ENCODE results near the gene LIN9. TPM values are rescaled to one million over a fixed set of nuclear protein-coding genes. Genes with fewer than 3 reads are reported as not detected.

Gene LIN9
- total RNA-seq, 2 donors from 2014 or later, result 5.5 to 10.3 TPM

DNA sequence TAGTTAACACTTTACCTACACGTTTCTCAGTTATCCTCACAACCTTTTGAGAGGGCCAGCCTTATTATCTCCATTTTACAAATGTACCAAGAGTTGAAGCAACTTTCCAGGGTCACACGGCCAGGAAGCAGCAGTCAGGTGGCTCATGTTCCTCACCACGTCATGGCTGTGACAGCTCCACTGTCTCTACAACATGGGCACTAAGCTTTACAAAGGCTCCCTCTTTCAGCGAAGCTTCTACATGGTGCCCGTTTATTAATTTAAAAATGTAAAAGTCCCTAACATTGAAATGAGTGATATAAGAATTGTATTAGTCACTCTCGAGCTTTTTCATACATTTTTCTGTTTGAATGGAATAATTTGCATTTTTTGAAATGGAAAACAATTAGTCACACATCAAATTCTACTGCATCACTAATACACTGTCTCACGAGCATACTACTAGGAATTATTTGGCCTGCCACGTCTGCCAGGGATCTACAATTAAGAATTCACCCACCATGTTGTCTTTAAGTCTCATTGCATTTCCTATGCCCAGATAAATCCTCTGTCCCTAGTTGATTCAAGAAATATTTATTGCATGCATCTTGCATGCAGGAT, 28.4 kb upstream of the LIN9 start:
- H3K4me3 Mint-ChIP-seq, result peak overlapping the region; percentile 58
- ATAC-seq (replicated peaks), result peak; percentile 74
- H3K9me3 Mint-ChIP-seq, result peaks cover 4% of the 10 kb centered on the region
- H3K36me3 Mint-ChIP-seq (ENCODE audit: low read depth), result no peaks in the 10 kb centered on the region
- peaks cover 18% of the 10 kb centered on the region for H3K4me1 Mint-ChIP-seq
- peaks cover 6% of the 10 kb centered on the region for H3K27me3 Mint-ChIP-seq
- H3K27ac Mint-ChIP-seq, result peak overlapping the region; percentile 84

- peaks cover 5% of the 10 kb centered on the region for H3K27me3 Mint-ChIP-seq
- peaks cover 18% of the 10 kb centered on the region for H3K4me1 Mint-ChIP-seq
- H3K36me3 Mint-ChIP-seq (ENCODE audit: low read depth), result no peaks in the 10 kb centered on the region
- no peak overlapping the region for H3K4me3 Mint-ChIP-seq
- no peak for ATAC-seq (replicated peaks)
- peaks cover 3% of the 10 kb centered on the region for H3K9me3 Mint-ChIP-seq
- no peak overlapping the region for H3K27ac Mint-ChIP-seq
These were observed 26.7 kb upstream of the LIN9 start for GRCh38 chr1:226335661-226336060.

- H3K27ac Mint-ChIP-seq, result no peak overlapping the region
- no peak for ATAC-seq (replicated peaks)
These were observed 24.0 kb upstream of the LIN9 start for GRCh38 chr1:226332947-226333346.

DNA sequence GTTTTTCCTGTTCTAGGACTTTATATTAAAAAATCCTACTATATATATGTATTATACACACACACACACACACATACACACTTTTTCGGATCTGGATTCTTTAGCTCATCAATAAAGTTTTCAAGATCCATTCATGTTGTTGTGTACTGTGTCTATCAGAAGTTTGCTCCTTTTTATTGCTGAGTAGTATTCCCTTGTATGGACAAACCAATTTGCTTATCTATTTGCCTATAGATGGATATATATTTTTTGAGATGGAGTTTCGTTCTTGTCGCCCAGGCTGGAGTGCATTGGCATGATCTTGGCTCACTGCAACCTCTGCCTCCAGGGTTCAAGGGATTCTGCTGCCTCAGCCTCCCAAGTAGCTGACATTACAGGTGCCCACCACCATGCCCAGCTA, 20.3 kb upstream of the LIN9 start:
- ATAC-seq (replicated peaks), result no peak
- Mint-ChIP-seq H3K4me1 (peaks cover 5% of the 10 kb centered on the region), H3K9me3 (no peaks in the 10 kb centered on the region), H3K27ac (no peak overlapping the region), H3K27me3 (no peaks in the 10 kb centered on the region), H3K4me3 (no peak overlapping the region), H3K36me3 (ENCODE audit: low read depth) (no peaks in the 10 kb centered on the region)

More at GRCh38 chr1:226332947-226333346, 24.0 kb upstream of the LIN9 start:
- no peaks in the 10 kb centered on the region for H3K9me3 Mint-ChIP-seq
- no peaks in the 10 kb centered on the region for H3K27me3 Mint-ChIP-seq
- no peaks in the 10 kb centered on the region for H3K36me3 Mint-ChIP-seq (ENCODE audit: low read depth)
- H3K4me1 Mint-ChIP-seq, result peaks cover 16% of the 10 kb centered on the region
- peak overlapping the region; percentile 63 for H3K4me3 Mint-ChIP-seq

DNA sequence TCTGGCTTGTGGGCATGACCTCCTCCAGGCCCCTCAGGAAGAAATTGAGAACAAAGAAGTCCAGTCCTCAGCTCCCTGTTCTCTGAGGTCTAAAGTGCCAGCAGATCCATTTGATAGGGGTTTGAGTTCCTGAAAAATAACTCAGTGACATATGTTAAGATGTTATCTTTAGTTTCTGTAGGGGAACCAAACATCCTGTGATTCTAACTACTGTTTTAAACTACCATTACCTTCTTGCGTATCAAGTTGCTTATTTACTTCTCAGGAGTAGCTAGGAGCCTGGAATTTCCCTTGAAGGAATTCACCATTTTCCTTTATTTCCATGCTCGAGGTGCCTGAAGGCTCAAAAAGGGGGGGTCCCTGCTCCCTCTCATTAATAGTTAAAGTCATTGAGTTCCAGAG, 18.8 kb upstream of the LIN9 start:
- Mint-ChIP-seq H3K4me3 (no peak overlapping the region), H3K9me3 (no peaks in the 10 kb centered on the region), H3K27ac (no peak overlapping the region), H3K4me1 (no peaks in the 10 kb centered on the region), H3K27me3 (no peaks in the 10 kb centered on the region), H3K36me3 (ENCODE audit: low read depth) (no peaks in the 10 kb centered on the region)
- no peak for ATAC-seq (replicated peaks)

- ATAC-seq (replicated peaks), result no peak
- no peaks in the 10 kb centered on the region for H3K4me1 Mint-ChIP-seq
- H3K4me3 Mint-ChIP-seq, result no peak overlapping the region
- H3K36me3 Mint-ChIP-seq (ENCODE audit: low read depth), result no peaks in the 10 kb centered on the region
- H3K27me3 Mint-ChIP-seq, result peaks cover 4% of the 10 kb centered on the region
- no peak overlapping the region for H3K27ac Mint-ChIP-seq
- no peaks in the 10 kb centered on the region for H3K9me3 Mint-ChIP-seq
These were observed 16.2 kb upstream of the LIN9 start for GRCh38 chr1:226325178-226325577.

DNA sequence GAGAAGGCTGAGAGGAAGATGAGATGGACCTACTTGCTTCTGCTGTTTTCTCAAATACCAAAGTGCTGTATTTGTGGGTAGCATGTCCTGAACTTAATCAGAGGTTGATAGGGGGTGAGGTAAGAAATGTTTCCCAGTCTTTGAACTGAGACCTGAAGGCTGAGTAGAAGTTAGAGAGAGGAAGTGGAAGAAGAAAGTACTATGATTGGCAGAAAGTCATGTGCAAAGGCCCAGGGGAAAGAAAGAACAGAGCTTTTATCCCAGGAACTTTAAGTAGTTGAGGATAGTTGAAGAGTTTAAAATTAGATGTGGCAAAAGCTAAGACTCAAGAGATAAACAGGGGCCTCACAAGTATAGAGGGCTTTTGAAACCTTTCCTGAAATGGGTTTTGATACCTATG, 15.5 kb upstream of the LIN9 start:
- H3K27me3 Mint-ChIP-seq, result peaks cover 6% of the 10 kb centered on the region
- no peak for ATAC-seq (replicated peaks)

GRCh38 chr1:226322986-226323385, 14.0 kb upstream of the LIN9 start:
- no peak overlapping the region for H3K4me3 Mint-ChIP-seq
- no peaks in the 10 kb centered on the region for H3K9me3 Mint-ChIP-seq
- H3K27ac Mint-ChIP-seq, result no peak overlapping the region
- no peak for ATAC-seq (replicated peaks)
- peaks cover 6% of the 10 kb centered on the region for H3K27me3 Mint-ChIP-seq
- H3K36me3 Mint-ChIP-seq (ENCODE audit: low read depth), result no peaks in the 10 kb centered on the region
- H3K4me1 Mint-ChIP-seq, result no peaks in the 10 kb centered on the region

More for the DNA sequence above, 15.5 kb upstream of the LIN9 start:
- Mint-ChIP-seq H3K9me3 (no peaks in the 10 kb centered on the region), H3K4me1 (no peaks in the 10 kb centered on the region), H3K4me3 (no peak overlapping the region), H3K27ac (no peak overlapping the region), H3K36me3 (ENCODE audit: low read depth) (no peaks in the 10 kb centered on the region)

GRCh38 chr1:226320930-226321329, 12.0 kb upstream of the LIN9 start:
- ATAC-seq (replicated peaks), result no peak
- Mint-ChIP-seq H3K27me3 (peaks cover 6% of the 10 kb centered on the region), H3K9me3 (no peaks in the 10 kb centered on the region), H3K4me3 (no peak overlapping the region), H3K27ac (no peak overlapping the region), H3K36me3 (ENCODE audit: low read depth) (no peaks in the 10 kb centered on the region), H3K4me1 (no peaks in the 10 kb centered on the region)

GRCh38 chr1:226318471-226318870, 9.5 kb upstream of the LIN9 start:
- ATAC-seq (replicated peaks), result no peak
- Mint-ChIP-seq H3K4me3 (no peak overlapping the region), H3K27me3 (peaks cover 6% of the 10 kb centered on the region), H3K4me1 (no peaks in the 10 kb centered on the region), H3K9me3 (no peaks in the 10 kb centered on the region), H3K36me3 (ENCODE audit: low read depth) (no peaks in the 10 kb centered on the region), H3K27ac (no peak overlapping the region)

GRCh38 chr1:226314055-226314454, 5.1 kb upstream of the LIN9 start:
- Mint-ChIP-seq H3K27me3 (peaks cover 12% of the 10 kb centered on the region), H3K4me1 (no peaks in the 10 kb centered on the region), H3K4me3 (no peak overlapping the region), H3K36me3 (ENCODE audit: low read depth) (no peaks in the 10 kb centered on the region), H3K27ac (no peak overlapping the region), H3K9me3 (no peaks in the 10 kb centered on the region)
- no peak for ATAC-seq (replicated peaks)

DNA sequence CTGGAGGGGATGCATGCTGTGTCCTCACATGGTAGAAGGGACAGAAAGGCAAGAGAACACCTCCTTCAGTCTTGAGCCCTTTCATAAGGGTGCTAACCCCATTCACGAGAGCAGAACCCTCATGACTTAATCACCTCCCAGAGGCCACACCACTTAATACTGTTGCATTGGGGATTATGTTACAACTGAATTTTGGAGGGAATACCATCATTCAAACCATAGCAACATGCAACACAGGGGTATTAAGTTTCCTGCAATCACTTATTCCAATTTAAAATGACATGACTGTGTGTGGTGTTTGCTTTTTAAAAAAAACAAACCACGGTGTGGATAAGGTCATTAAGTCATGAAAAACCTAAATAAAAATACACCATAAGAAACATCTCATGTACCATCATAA, 3.1 kb upstream of the LIN9 start:
- H3K27me3 Mint-ChIP-seq, result peaks cover 12% of the 10 kb centered on the region
- no peaks in the 10 kb centered on the region for H3K9me3 Mint-ChIP-seq
- no peaks in the 10 kb centered on the region for H3K36me3 Mint-ChIP-seq (ENCODE audit: low read depth)
- ATAC-seq (replicated peaks), result no peak
- H3K27ac Mint-ChIP-seq, result no peak overlapping the region
- no peak overlapping the region for H3K4me3 Mint-ChIP-seq
- no peaks in the 10 kb centered on the region for H3K4me1 Mint-ChIP-seq

DNA sequence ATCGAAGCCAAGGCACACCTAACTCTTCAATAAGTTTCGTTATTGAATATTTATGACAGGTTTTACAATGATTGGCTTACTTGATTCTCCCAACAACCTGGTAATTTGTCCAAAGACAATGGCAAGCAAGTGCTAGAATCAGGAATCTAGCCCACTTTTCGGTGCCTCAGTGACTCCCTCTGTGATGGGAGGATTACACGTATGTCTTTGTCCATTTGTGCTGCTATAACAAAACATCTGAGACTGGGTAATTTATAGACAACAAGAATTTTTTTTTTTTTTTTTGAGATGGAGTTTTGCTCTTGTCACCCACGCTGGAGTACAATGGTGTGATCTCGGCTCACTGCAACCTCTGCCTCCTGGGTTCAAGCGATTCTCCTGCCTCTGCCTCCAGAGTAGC, 2.4 kb upstream of the LIN9 start:
- no peaks in the 10 kb centered on the region for H3K36me3 Mint-ChIP-seq (ENCODE audit: low read depth)
- no peaks in the 10 kb centered on the region for H3K4me1 Mint-ChIP-seq
- H3K9me3 Mint-ChIP-seq, result no peaks in the 10 kb centered on the region
- no peak overlapping the region for H3K27ac Mint-ChIP-seq
- H3K27me3 Mint-ChIP-seq, result peaks cover 12% of the 10 kb centered on the region
- no peak for ATAC-seq (replicated peaks)
- no peak overlapping the region for H3K4me3 Mint-ChIP-seq

DNA sequence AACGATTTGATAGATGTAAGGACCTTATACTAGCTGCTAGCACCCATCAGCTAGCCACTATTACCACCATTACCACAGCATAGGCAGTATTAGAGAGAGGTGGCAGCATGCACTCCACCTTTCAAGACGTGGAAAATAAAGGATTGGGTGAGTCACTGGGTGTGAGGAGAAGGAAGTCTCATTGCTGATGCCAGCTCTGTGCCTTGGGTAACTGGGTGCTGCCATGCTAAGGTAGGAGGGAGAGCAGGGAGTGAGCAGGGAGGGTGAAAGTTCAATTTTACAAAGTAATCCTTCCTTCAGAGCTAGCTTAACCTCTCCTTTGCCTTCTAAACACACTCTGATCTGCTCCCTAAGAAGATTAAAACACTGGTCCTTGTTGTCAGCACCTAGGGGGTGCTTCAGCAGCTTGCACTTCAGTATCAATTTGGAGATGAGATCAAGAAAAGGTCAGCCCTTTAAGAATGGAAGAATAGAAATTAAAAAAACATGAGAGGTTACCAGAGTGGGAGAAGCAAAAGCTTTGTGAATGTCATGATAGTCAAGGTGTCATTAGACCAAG, 1.8 kb upstream of the LIN9 start:
- no peaks in the 10 kb centered on the region for H3K4me1 Mint-ChIP-seq
- ATAC-seq (replicated peaks), result no peak
- no peaks in the 10 kb centered on the region for H3K9me3 Mint-ChIP-seq
- H3K27me3 Mint-ChIP-seq, result peaks cover 12% of the 10 kb centered on the region
- no peak overlapping the region for H3K27ac Mint-ChIP-seq
- H3K36me3 Mint-ChIP-seq (ENCODE audit: low read depth), result no peaks in the 10 kb centered on the region
- H3K4me3 Mint-ChIP-seq, result peak overlapping the region; percentile 84

- no peak overlapping the region for H3K27ac Mint-ChIP-seq
- H3K36me3 Mint-ChIP-seq (ENCODE audit: low read depth), result no peaks in the 10 kb centered on the region
- peak overlapping the region; percentile 84 for H3K4me3 Mint-ChIP-seq
- H3K4me1 Mint-ChIP-seq, result no peaks in the 10 kb centered on the region
- peaks cover 12% of the 10 kb centered on the region for H3K27me3 Mint-ChIP-seq
- H3K9me3 Mint-ChIP-seq, result no peaks in the 10 kb centered on the region
- no peak for ATAC-seq (replicated peaks)
These were observed 1.2 kb upstream of the LIN9 start for GRCh38 chr1:226310245-226310540.

Measured in activated T-helper 17 cell treated with anti-CD3 and anti-CD28 coated beads, Interleukin-2, amount 50 U/mL, for 72 hours (primary cell).